Measurements from ENCODE around the gene MACROD2. TPM values are rescaled to one million over a fixed set of nuclear protein-coding genes. Genes with fewer than 3 reads are reported as not detected.

MACROD2 gene
- total RNA-seq, 6 experiments from 2014 or later, result 0.05 to 0.57 (median 0.11) TPM; not detected in 1

DNA sequence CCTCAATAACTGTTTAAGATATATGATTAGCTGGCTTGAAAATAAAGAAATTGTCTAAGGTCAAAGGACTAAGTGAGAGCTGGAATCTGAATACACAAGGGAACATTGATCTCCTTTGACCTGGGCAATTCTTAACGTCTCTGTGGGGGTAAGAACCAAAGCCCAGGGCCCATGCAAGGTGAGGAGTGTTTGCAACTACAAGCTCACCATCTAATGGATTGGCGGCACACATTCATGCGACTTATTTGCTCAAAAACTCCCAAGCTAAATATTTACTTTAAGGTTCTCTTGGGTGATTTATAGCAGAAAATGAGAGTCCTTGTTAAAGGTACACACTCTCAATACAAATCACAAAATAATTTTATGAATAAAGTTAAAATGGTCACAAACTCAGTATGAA, 734.1 kb downstream of the MACROD2 start:
- H3K27ac Mint-ChIP-seq, result no peak overlapping the region
- no peak overlapping the region for H3K4me3 Mint-ChIP-seq
- TF ChIP-seq, protein P1, sequence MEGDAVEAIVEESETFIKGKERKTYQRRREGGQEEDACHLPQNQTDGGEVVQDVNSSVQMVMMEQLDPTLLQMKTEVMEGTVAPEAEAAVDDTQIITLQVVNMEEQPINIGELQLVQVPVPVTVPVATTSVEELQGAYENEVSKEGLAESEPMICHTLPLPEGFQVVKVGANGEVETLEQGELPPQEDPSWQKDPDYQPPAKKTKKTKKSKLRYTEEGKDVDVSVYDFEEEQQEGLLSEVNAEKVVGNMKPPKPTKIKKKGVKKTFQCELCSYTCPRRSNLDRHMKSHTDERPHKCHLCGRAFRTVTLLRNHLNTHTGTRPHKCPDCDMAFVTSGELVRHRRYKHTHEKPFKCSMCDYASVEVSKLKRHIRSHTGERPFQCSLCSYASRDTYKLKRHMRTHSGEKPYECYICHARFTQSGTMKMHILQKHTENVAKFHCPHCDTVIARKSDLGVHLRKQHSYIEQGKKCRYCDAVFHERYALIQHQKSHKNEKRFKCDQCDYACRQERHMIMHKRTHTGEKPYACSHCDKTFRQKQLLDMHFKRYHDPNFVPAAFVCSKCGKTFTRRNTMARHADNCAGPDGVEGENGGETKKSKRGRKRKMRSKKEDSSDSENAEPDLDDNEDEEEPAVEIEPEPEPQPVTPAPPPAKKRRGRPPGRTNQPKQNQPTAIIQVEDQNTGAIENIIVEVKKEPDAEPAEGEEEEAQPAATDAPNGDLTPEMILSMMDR (IDR thresholded peaks at IDR 0.05), result no peak
- H3K4me1 Mint-ChIP-seq (ENCODE audit: low read depth), result no peaks in the 10 kb centered on the region
- H3K9me3 Mint-ChIP-seq, result peaks cover 24% of the 10 kb centered on the region
- no peaks in the 10 kb centered on the region for H3K27me3 Mint-ChIP-seq (ENCODE audit: insufficient read depth)
- DNase-seq, result no peak
- H3K36me3 Mint-ChIP-seq (ENCODE audit: low read depth), result no peaks in the 10 kb centered on the region; the same call in 1 of the 2 replicates

DNA sequence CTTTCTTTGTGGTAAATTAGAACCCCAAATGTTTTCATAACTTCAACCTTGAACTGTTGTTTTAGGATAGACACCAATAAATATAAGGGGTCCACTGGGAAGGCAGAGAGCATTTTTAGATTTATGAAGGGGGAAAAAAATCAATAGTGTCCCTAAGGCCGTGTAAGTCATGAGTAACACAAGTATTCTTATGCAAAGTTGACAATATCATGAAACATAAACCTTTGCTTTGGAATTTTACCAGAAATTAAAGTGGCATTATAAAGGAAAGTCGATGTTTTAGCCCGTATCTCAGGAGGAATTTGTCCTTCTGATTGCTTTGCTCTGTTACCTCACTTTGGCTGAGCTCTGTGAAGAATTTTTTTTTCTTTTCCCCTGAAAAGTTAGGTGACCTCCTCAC, 737.0 kb downstream of the MACROD2 start:
- H3K36me3 Mint-ChIP-seq (ENCODE audit: low read depth), result no peaks in the 10 kb centered on the region
- no peak overlapping the region for H3K27ac Mint-ChIP-seq
- no peaks in the 10 kb centered on the region for H3K4me1 Mint-ChIP-seq (ENCODE audit: low read depth)
- H3K27me3 Mint-ChIP-seq (ENCODE audit: insufficient read depth), result no peaks in the 10 kb centered on the region
- H3K4me3 Mint-ChIP-seq, result no peak overlapping the region
- H3K9me3 Mint-ChIP-seq, result peaks cover 11% of the 10 kb centered on the region
- DNase-seq, result no peak
- TF ChIP-seq, protein P1 (IDR thresholded peaks at IDR 0.05), result no peak

DNA sequence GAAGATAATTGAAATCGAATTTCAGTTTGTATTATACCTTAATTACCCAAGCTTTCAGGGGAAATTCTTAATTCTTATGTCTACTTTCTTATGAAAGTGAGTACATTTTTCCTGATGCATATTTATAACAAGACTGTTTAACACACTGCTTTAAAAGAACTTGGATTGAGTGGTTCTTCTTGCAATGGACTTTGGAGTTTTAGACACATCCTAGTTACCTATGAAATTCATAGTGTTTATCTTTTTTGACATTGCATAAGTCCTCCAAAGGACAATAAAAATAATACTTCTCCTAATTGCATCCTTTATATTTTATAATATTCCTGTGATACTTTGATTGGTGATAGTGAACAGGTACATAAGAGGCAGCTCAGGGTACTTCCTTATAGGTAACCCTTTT, 737.7 kb downstream of the MACROD2 start:
- H3K27me3 Mint-ChIP-seq (ENCODE audit: insufficient read depth), result no peaks in the 10 kb centered on the region
- H3K4me1 Mint-ChIP-seq (ENCODE audit: low read depth), result no peaks in the 10 kb centered on the region
- no peak for DNase-seq
- TF ChIP-seq, protein P1 (IDR thresholded peaks at IDR 0.05), result no peak
- no peak overlapping the region for H3K27ac Mint-ChIP-seq
- H3K9me3 Mint-ChIP-seq, result peaks cover 4% of the 10 kb centered on the region
- no peaks in the 10 kb centered on the region for H3K36me3 Mint-ChIP-seq (ENCODE audit: low read depth)
- H3K4me3 Mint-ChIP-seq, result no peak overlapping the region

DNA sequence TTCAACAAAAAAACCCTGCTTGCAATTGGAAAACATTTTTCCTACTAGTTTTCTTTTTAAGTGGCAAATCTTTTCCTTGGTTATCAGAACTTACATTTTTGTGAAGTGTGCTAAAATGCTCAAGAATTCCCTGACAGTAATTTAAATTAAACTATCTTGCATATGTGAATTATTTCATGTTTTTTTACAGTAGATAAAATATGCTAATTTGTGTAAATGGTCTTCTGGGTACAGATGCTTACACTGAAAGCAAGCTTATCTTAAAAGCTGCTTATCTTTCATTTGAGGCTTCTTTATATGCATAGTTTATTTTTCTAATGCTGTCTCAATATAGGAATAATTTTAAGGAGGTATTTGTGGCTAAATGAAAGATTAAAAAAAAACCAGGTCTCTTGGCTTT, 745.1 kb downstream of the MACROD2 start:
- Mint-ChIP-seq H3K27ac (no peak overlapping the region), H3K9me3 (peaks cover 15% of the 10 kb centered on the region), H3K36me3 (ENCODE audit: low read depth) (no peaks in the 10 kb centered on the region), H3K4me1 (ENCODE audit: low read depth) (no peaks in the 10 kb centered on the region), H3K27me3 (ENCODE audit: insufficient read depth) (no peaks in the 10 kb centered on the region), H3K4me3 (no peak overlapping the region)
- DNase-seq, result no peak
- TF ChIP-seq, protein P1 (IDR thresholded peaks at IDR 0.05), result no peak

DNA sequence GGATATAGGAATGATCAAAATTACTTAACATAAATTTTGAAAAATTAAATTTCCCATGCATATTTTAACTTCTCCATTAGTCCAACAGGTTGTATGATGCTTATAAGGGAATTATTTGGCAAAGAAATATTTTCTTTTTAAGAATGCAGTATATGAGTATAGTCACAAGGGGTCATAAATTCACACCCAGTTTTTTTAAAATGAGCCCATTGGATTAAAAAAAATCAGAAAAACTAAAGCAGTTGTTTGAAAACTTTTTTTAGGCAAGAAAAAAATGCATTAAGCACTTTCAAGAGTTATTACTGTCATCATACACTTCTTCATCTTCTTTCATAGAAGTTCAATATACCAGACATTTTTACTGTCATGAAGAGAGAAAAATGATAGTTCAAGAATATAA, 746.3 kb downstream of the MACROD2 start:
- H3K4me3 Mint-ChIP-seq, result no peak overlapping the region
- no peak for DNase-seq
- H3K4me1 Mint-ChIP-seq (ENCODE audit: low read depth), result no peaks in the 10 kb centered on the region
- H3K27ac Mint-ChIP-seq, result no peak overlapping the region
- TF ChIP-seq, protein P1 (IDR thresholded peaks at IDR 0.05), result no peak
- H3K27me3 Mint-ChIP-seq (ENCODE audit: insufficient read depth), result no peaks in the 10 kb centered on the region
- peaks cover 22% of the 10 kb centered on the region for H3K9me3 Mint-ChIP-seq
- no peaks in the 10 kb centered on the region for H3K36me3 Mint-ChIP-seq (ENCODE audit: low read depth)

DNA sequence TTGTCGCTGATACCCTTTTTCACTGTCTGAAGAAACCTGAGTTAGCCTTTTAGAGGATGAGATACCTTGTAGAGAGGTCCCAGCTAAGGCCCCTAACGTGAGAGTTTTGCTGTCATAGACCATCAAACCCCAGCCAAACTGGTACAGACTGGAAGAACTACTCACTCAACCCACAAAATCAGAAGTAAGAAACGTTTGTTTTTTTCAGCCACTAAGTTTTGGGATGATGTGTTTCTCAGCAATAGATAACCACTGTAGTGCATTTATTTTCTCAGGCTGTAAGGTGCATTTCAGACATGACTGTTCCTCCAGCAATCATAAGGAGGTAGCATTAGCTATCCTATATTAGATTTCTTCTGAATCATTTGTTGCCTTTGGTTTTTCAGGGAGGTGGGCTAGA, 749.4 kb downstream of the MACROD2 start:
- H3K36me3 Mint-ChIP-seq (ENCODE audit: low read depth), result no peaks in the 10 kb centered on the region; the same call in 1 of the 2 replicates
- H3K4me3 Mint-ChIP-seq, result no peak overlapping the region
- H3K9me3 Mint-ChIP-seq, result peaks cover 39% of the 10 kb centered on the region
- no peaks in the 10 kb centered on the region for H3K27me3 Mint-ChIP-seq (ENCODE audit: insufficient read depth)
- DNase-seq, result no peak
- TF ChIP-seq, protein P1 (IDR thresholded peaks at IDR 0.05), result no peak
- H3K27ac Mint-ChIP-seq, result no peak overlapping the region
- no peaks in the 10 kb centered on the region for H3K4me1 Mint-ChIP-seq (ENCODE audit: low read depth)
